Astrocyte of the hippocampus (primary cell): ENCODE measurements around the gene GAS7.

ENCODE experiments used
- DNase-seq: peaks from one replicate; pipeline ENCODE4 v3.0.0; 2011; ENCODE audit warnings: low read depth, low spot score

The GAS7 gene

GRCh38 chr17:10200645-10201044 is 2.2 kb upstream of the GAS7 start:
- no peak for DNase-seq

- no peak for DNase-seq
Measured at GRCh38 chr17:10200016-10200415, 1.6 kb upstream of the GAS7 start.

GRCh38 chr17:10197721-10198508 is 491 bp downstream of the GAS7 start:
- DNase-seq: peak; percentile 50

GRCh38 chr17:10197362-10197720 is 1.1 kb downstream of the GAS7 start:
- DNase-seq: no peak

- no peak for DNase-seq
Measured at GRCh38 chr17:10196941-10197340, 1.5 kb downstream of the GAS7 start.

GRCh38 chr17:10196384-10196895 is 2.0 kb downstream of the GAS7 start:
- no peak for DNase-seq

GRCh38 chr17:10195090-10195805 is 3.2 kb downstream of the GAS7 start:
- no peak for DNase-seq

GRCh38 chr17:10193632-10194031 is 4.8 kb downstream of the GAS7 start:
- no peak for DNase-seq

GRCh38 chr17:10192972-10193371 is 5.4 kb downstream of the GAS7 start:
- peak; percentile 67 for DNase-seq

GRCh38 chr17:10192461-10192860 is 5.9 kb downstream of the GAS7 start:
- no peak for DNase-seq

- DNase-seq: no peak
Measured at GRCh38 chr17:10187456-10187855, 10.9 kb downstream of the GAS7 start.

- no peak for DNase-seq
Measured at GRCh38 chr17:10186771-10187410, 11.5 kb downstream of the GAS7 start.

- peak; percentile 26 for DNase-seq
Measured at GRCh38 chr17:10183931-10184930, 14.2 kb downstream of the GAS7 start.

- no peak for DNase-seq
Measured at GRCh38 chr17:10182785-10183184, 15.6 kb downstream of the GAS7 start.

- no peak for DNase-seq
Measured at GRCh38 chr17:10178506-10178991, 19.9 kb downstream of the GAS7 start.

GRCh38 chr17:10177913-10178505 is 20.4 kb downstream of the GAS7 start:
- peak; percentile 45 for DNase-seq

- no peak for DNase-seq
Measured at GRCh38 chr17:10177131-10177912, 21.1 kb downstream of the GAS7 start.

- DNase-seq: no peak
Measured at GRCh38 chr17:10173913-10174312, 24.5 kb downstream of the GAS7 start.

- DNase-seq: no peak
Measured at GRCh38 chr17:10172778-10173177, 25.6 kb downstream of the GAS7 start.

- no peak for DNase-seq
Measured at GRCh38 chr17:10172241-10172741, 26.1 kb downstream of the GAS7 start.
